ENCODE results near the gene RAMP3.

GRCh38 chr7:45211958-45212357, 54.4 kb downstream of the RAMP3 start:
- no peak for TF ChIP-seq POLR2A (IDR thresholded peaks at IDR 0.05)
- TF ChIP-seq, protein P1, sequence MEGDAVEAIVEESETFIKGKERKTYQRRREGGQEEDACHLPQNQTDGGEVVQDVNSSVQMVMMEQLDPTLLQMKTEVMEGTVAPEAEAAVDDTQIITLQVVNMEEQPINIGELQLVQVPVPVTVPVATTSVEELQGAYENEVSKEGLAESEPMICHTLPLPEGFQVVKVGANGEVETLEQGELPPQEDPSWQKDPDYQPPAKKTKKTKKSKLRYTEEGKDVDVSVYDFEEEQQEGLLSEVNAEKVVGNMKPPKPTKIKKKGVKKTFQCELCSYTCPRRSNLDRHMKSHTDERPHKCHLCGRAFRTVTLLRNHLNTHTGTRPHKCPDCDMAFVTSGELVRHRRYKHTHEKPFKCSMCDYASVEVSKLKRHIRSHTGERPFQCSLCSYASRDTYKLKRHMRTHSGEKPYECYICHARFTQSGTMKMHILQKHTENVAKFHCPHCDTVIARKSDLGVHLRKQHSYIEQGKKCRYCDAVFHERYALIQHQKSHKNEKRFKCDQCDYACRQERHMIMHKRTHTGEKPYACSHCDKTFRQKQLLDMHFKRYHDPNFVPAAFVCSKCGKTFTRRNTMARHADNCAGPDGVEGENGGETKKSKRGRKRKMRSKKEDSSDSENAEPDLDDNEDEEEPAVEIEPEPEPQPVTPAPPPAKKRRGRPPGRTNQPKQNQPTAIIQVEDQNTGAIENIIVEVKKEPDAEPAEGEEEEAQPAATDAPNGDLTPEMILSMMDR (IDR thresholded peaks at IDR 0.05), result no peak
